Activated CD4-positive, alpha-beta T cell treated with anti-CD3 and anti-CD28 coated beads, Interleukin-10, Interleukin-2, amounts not matched to agents 100 ng/mL and 50 ng/mL, durations not matched to agents 16 hours and 8 hours (primary cell): ENCODE data around the gene CLASP1.
"Not testable (repeated sequence)": the region's sequence is repeated elsewhere in the genome, so short reads cannot be mapped to it uniquely, and the experiment has no call there.

Experiments
- DNase-seq: peaks from one replicate; pipeline ENCODE4 v3.0.0-alpha.2; 2020

The CLASP1 gene

DNA sequence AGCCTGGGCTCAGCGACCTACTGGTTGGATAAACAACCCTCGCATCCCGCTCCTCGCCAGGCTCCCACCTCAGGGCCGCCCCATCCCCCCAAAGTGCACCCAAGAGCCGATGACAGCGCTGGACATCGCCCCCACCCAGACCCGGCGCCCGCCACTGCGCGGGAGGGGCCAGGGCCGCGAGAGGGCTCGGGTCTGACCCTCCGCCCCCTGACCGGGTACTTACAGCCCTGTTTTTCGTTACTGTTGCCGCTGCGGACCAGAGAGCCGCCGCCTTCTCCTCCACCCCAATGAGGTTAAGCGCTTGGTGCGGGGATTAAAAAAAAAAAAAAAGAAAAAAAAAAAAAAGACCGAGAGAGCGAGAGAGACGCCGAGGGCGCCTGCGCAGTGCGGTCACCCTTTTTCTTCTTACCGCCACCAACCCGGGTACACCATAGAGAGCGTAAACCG lies at the start of gene CLASP1:
CLASP1 (minus strand) TSS at position 314 of the 447 bp plus-strand sequence. CDS start 43,567 bp downstream, outside the sequence.
- no peak for DNase-seq

DNA sequence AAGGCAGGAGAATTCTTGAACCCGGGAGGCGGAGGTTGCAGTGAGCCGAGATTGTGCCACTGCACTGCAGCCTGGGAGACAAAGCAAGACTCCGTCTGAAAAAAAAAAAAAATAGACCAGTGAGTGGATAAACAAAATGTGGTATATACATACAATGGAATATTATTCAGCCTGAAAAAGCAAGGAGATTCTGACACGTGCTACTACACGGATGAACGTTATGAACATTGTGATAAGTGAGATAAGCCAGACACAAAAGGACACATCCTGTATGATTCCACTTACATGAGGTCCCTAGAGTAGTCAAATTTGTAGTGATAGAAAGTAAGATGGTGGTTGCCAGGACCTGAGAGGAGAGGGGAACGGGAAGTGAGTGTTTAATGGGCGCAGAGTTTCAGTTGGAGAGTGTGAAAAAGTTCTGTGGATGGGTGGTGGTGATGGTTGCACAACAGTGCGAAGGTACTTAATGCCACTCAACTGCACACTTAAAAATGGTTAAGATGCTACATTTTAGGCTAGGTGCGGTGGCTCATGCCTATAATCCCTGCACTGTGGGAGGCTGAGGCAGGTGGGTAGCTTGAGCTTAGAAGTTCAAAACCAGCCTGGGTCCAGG lies 49.2 kb upstream of the CLASP1 start:
- DNase-seq = peak; percentile 73

DNA sequence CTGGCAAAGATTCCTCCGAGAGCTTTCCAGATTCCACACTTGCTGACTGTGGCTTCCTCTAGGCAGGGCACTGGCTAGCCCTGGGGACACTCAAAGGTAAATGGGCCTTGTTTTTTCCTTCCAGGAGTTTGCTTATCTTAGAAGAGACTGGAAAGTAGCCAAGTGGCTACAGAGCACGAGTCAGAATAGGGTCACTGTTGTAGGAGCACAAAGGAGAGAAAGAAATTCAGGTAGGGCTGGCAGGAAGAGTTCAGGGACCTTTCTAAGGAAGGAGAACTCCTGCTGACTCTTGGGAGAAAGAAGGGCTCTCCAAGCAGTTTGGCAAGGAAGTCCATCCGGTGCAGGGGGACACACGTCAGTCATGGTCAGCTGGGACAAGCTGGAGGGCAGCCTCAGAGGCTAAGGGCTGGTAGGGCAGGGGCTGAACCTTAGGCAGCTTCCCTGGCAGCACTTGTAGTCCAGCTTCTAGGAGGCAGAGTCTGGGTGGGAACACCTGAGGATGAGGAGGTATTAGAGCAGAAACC lies 47.9 kb upstream of the CLASP1 start:
- no peak for DNase-seq

DNA sequence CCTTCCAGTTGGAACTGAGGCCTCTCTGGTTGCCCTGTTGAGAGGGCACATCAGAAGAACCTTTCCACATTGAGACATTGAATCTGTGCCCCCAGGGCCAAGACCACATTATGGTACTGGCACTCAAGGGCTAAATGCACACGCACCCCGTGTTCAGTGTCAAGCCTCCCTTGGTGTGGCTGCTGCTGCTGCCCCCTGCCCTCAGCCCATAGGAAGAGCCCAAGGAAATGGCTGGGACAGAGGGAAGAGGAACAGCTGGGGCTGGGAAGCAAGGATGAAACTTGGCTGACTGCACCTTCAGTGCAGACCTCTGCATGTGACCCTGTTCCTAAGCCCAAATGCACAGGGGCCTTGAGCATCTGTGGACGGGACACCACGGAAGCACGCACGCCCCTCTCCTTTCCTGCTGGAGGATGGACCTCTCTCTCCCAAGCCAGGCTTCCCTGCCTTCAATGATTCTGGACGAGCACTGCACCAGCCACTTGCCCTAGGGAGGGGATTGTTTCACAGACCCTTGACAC lies 47.2 kb upstream of the CLASP1 start:
- no peak for DNase-seq

DNA sequence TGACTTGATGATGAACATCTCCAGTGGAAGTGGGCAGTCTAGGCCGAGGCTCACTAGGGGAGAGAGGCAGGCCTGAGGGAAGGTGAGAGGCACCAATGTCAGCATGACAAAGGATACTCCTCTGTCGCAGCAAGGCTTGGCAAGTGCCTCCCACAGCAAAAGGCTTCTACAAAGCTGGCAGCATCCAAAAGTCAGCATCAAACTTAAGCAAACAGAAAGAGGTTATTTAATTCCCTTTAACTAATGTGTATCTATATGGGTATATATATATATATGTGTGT lies 45.8 kb upstream of the CLASP1 start:
- DNase-seq = no peak

DNA sequence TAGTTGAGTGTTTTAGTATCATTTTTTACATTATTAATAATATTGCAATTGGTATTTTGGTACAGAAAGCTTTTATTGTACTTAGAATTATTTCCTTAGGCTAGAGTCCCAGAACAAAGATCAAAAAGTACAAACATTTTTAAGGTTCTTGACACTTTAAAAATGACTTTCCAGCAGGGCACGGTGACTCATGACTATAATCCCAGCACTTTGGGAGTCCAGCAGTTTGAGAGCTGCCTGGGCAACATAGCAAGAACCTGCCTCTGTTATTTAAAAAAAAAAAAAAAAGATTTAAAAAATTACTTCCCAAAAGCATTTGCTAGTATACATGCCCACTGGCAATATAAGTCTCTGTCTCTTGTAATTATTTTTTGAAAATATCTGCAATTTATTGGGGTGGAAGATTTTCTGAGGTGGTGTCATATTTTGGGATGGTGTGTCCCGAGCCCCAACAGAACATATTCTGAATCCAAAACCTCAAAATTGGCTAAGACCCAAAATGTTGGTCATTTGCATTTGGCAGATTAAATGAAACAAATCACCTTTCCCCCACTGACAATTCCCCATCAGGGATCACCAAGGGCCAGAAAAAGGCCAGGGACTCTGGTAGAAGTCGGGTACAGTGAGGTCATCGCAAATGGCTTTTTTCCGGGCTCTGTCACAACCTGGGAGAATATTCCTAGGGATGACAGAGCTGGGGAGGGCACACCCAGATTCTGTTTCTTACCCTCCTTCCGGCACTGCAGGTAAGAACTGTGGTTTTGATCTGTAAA lies 45.3 kb upstream of the CLASP1 start:
- no peak for DNase-seq

DNA sequence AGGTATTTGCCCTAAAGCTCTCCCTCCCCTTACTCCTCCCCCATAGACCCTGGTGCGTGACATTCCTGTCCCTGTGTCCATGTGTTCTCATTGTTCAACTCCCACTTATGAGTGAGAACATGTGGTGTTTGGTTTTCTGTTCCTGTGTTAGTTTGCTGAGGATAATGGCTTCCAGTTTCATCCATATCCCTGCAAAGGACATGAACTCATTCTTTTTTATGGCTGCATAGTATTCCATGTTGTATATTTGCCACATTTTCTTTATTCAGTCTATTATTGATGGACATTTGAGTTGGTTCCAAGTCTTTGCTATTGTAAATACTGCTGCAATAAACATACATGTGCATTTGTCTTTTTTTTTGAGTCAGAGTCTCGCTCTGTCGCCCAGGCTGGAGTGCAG lies 41.3 kb upstream of the CLASP1 start:
- DNase-seq = not testable (repeated sequence)

DNA sequence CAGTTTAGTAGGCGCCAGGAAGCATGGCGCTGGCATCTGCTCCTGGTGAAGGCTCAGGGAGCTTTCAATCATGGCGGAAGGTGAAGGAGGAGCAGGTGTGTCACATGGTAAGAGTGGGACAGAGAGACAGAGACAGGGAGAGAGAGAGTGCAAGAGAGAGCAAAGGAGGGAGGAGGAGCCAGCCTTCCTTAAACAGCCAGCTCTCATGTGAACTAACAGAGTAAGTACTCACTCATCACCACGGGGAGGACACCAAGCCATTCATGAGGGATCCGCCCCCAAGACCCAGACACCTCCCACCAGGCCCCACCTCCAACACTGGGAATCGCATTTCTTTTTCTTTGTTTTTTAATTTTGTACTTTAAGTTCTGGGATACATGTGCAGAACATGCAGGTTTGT lies 40.8 kb upstream of the CLASP1 start:
- DNase-seq = no peak

DNA sequence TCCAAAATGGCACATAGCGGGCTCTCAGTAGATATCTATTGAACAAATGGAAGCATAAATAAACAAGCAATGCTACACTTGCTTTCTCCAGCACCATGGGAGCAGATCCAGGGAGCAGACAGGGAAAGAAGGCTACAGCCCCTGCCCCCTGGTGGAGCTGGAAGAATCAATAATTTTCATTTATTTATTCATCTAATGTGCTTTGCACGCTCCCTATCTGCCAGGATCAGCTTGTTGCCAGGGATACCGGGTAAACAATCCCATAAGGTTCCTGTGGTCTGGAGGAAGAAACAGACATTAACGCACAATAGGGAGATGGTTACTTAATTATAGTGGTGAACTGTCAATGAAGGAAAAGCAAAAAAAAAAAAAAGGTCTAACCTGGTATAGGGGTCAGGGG lies 40.1 kb upstream of the CLASP1 start:
- DNase-seq = no peak

DNA sequence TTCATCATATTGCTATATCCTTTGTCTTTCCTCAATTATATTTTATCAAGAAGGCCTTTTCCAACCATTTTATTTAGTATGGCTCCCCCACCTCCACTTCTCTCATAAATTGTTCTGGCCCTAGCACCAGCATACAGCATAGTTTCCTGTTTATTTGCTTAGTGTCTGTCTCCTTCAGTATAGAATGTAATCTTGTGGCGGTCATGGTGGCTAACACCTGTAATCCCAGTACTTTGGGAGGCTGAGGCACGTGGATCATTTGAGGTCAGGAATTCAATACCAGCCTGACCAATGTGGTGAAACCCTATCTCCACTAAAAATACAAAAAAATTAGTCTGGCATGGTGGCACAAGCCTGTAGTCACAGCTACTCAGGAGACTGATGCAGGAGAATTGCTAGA lies 39.6 kb upstream of the CLASP1 start:
- DNase-seq = peak; percentile 30

DNA sequence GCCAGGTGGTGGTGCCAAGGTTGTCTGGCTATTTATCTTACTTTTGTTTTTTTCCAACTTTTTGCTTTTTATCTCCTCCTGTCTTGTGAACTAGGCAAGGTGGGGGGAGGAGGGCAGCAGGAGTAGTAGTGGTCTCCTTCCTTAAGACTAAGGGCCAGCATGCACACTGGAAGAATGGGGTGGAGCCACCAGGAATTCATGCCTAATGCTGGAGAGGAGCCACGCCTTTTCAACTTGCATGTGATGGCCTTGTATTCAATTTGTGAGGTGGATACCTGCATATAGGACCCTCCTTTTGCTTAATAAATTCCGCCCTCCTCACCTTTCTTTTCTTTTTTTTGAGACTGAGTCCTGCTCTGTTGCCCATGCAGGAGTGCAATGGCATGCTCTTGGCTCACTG lies 37.6 kb upstream of the CLASP1 start:
- no peak for DNase-seq

DNA sequence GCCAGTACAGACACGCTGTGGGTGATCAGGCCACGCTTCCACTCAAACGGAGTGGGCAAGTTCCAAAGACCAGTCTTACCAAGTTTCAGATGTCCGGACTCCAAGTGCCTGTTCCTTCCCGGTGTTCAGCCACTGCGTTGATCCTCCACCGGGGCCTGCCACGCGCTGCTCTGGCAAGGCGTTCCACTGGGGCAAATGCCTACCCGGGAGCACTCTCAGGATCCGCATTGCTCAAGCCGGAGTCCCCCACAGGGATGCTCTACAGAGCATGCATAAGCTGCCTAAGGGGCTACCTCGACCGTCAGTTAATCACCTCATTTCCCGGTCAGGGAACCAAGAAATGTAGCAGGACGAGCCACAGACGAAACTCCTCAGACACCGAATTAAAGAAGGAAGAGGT lies 37.0 kb upstream of the CLASP1 start:
- no peak for DNase-seq

DNA sequence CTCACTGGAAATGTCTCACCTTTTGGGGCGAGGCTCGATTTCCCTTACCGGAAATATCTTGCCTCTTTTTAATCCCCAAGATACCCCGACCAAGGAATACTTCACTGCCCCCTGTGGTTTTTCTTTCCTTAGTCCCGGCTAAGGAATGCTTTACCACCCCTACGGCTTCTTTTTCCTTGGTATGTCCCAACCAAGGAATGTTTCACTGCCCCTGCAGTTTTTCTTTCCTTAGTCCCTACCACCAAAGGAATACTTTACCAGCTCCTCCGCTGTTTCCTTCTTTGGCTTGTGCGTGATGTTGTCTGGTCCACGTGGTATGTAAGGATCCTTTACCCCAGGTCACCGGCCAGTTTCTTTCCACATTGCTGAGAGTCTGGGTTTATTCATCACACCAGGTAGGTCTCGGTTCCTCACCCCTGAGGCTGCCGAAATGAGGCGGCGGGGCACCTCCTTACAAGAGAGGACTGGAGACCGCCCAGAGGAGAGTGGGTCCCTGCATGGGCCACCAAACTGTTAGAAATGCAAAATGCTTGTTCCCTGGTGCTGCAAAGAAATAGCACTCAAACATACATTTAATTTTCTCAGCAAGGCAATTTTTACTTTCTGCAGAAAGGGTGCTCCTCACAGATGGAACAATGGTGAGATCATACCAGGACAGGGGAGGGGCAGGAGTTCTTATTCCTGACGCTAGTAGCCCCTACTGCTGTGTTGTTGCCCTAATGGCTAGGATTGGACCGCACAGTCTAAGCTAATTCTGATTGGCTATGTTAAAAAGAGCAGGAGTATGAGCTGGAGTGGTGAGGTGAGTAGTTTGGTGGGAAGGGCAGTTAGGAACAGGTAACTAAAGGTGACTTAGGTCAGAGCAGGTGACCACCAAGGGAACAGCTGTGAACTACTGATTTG lies 33.4 kb upstream of the CLASP1 start:
- DNase-seq = no peak

DNA sequence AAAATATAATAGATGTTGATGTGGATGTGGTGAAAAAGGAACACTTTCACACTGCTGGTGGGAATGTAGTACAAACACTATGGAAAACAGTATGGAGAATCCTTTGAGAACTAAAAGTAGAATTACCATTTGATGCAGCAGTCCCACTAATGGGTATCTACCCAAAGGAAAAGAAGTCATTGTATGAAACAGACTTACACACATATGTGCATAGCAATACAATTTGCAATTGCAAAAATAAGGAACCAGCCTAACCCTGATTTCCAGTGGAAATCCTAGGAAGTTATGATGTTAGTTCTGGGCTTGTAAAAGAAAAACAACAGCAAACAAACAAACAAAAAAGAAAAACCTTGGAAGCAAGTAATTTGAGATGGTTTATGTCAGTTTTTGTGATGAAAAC lies 28.6 kb upstream of the CLASP1 start:
- no peak for DNase-seq

DNA sequence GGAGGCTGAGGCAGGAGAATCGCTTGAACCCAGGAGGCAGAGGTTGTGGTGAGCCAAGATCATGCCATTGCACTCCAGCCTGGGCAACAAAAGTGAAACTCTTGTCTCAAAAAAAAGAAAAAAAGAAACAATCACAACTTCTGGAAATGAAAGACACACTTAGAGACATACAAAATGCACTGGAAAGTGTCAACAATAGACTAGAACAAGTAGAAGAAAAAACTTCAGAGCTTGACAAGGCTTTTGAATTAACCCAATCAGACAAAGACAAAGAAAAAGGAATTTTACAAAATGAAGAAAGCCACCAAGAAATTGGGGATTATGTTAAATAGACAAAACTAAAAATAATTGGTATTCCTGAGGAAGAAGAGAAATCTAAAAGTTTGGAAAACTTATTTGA lies 22.4 kb upstream of the CLASP1 start:
- DNase-seq = not testable (repeated sequence)

DNA sequence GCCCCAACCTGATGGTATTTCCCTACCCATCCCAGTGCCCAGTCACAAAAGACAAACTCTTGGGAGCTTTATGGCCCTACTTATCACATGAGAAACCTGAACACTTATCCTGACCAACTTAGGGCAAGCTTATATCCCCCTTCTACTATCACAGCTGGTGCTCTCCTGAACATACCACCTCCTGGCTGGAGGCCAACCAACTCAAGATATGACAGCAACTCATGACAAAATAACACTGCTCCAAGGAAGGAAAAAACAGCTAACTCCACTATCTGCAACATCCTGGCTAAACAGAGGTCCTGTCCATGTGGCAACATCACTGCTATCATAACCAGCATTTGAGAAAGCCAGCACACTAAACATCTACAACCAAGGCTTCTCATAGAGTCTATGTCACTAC lies 20.9 kb upstream of the CLASP1 start:
- no peak for DNase-seq

DNA sequence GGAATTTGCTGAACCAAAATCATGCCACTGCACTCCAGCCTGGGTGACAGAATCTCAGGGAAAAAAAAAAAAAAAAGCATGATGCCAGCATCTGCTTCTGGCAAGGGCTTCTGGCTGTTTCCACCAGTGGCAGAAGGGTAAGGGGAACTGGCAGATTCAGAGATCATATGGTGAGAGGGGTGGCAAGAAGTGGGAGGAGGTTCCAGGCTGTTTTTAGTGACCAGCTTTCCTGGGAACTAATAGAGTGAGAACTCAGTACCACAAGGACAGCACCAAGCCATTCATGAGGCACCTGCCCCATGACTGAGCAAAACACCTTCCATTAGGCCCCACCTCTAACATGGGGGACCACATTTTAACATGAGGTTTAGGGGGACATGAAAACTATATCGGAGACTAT lies 18.4 kb upstream of the CLASP1 start:
- no peak for DNase-seq

DNA sequence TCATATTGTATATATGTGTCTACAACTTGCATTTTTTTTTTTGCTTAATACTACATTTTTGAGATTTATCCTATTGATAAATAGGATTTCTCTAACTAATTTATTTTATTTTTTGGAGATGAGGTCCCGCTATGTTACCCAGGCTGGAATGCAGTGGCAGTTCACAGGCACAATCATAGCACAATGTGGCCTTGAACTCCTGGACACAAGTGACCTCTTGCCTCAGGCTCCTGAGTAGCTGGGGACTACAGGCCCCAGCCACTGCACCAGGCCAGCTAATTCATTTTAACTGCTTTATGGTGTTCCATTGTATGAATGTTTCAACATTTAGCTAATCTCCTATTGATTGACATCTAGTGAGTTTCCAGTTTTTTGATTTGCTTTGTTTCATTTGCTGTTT lies 16.8 kb upstream of the CLASP1 start:
- DNase-seq = no peak

DNA sequence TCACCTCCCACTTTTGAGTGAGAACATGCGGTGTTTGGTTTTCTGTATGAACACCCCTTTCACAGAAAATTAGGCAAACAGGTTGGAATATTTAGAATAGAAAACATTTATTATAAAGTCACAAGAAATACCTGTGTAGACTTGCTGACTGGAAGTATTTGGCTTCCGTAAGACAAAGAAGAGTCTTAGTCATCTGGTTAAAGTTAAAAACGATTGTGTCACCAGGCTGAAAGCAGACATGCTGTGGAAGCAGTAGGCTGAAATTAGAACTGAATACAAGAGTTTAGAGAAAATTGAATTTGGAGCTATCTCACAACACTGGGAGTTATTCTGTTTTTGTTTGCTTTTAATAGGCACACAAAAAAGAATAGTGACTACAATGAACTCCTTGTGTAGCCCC lies 16.2 kb upstream of the CLASP1 start:
- no peak for DNase-seq

DNA sequence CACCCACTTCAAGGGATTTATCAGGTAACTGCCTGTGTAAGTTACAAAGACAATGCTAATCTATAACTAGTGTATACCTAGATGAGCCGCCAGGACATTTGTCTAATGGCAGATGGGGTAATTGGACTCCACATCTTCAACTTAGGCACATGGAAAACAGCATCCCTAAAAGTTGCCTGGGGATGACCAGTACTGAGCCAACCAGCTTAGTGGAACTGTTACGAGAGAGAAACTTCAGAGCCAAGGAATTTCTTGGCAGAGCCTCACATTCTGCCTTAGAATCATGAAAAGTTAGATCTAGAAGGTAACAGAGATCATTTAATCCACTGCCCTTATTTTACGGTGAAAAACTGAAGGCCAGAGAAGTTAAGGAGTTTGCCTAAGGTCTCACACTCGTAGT lies 15.5 kb upstream of the CLASP1 start:
- no peak for DNase-seq

DNA sequence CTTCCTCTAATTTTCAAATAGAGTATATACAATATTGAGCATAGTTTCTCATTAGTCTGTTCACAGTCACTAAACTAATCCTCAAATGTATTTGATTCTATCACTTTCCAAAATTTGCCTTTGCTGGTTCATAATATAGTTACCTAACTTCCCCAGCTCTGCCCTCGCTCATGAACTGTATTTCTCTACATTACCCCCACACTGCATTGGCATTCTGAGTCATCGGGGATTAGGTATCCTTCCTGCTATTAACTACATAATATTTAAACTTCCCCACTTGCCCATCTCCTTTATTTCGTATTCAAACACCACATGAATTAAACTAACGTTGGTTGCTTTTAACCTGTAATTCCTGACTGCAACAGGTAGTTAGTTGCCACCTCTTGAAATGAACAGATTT lies 14.8 kb upstream of the CLASP1 start:
- no peak for DNase-seq

DNA sequence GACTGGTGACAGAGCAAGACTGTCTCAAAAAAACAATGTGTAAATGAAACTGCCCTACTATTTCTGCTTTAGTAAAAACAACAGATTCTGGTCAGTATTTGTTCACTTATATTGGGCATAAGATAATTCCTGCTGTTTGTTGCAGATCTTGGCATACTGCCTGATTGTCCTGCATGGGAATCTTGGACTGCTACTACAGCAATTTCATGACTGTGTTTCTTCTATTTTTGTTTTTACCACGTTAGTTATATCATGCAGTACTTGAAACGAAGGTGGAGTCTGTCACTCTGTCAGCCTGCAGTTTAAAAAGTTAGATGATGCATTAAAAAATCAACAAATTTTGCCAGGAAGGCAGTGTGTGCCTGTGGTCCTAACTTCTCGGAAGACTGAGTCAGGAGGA lies 14.2 kb upstream of the CLASP1 start:
- no peak for DNase-seq

DNA sequence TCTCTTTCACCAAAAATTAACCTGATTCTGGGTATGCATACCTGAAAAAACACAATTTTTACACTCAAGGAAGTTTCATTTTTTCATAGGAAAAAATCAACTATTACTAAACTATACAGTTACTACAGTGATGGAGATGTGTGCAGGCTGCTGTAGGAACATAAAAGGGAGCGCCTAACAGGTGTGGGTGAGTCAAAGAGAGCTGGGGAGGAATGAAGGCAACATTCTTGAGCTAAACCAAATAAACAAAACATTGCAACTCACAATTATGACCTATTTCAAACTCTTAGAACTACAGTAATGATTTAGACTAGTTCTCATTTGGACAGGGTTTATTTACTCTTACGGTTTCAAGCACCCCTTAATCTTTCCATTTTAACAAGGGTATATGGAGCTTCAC lies 13.4 kb upstream of the CLASP1 start:
- no peak for DNase-seq

DNA sequence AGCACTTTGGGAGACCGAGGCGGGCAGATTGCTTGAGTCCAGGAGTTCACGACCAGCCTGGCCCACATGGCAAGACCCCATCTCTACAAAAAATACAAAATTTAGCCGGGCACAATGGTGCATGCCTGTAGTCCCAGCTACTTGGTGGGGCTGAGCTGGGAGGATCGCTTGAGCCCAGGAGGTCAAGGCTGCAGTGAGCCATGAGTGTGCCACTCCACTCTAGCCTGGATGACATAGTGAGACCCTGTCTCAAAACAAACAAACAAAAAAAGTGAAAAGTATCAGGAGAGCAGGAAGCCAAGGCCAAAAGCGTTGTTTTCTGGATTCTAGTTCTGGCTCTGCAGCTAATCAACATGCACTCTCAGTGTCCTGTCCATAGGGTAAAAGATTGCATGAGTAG lies 10.7 kb upstream of the CLASP1 start:
- DNase-seq = no peak
